Stimulated activated CD4-positive, alpha-beta T cell treated with anti-CD3 and anti-CD28 coated beads, TNF-alpha, amount 100 ng/mL, for 24 hours (primary cell): ENCODE data around the gene FBLN1.
"Not testable (repeated sequence)": the region's sequence is repeated elsewhere in the genome, so short reads cannot be mapped to it uniquely, and the experiment has no call there.

Source experiments
- DNase-seq, 3 experiments: peaks; one replicate each; pipeline ENCODE4 v3.0.0-alpha.2; 2020; ENCODE audit warnings: low read depth in 3 of 3

Gene FBLN1

DNA sequence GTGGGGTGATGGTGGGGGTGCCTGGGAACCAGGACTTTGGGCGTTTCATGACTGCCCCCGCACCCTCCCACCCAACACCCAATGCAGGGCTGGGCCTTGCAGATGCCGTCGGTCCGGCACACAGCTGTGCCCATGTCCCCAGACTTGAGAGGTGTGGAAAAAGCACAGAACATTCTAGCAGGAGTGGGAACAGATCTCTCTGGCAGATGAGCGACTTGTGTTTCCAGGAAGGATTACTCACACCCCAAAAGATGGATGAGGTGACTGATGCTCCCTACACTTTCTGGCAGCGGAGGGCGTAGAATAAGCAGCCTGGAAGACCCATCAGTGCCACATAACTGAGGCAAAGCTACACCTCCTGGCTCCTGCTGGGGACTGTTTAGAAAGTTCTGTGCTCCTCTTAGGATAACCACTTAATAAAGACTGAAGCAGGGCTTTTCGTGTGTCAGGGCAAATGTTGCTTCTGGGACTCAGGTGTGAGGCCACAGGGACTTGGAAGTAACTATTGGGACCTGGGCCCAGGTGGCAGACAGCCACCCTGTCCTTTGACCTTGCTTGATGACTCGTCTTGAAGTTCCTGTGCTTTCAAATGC lies 24.2 kb downstream of the FBLN1 start:
- DNase-seq, result no peak

DNA sequence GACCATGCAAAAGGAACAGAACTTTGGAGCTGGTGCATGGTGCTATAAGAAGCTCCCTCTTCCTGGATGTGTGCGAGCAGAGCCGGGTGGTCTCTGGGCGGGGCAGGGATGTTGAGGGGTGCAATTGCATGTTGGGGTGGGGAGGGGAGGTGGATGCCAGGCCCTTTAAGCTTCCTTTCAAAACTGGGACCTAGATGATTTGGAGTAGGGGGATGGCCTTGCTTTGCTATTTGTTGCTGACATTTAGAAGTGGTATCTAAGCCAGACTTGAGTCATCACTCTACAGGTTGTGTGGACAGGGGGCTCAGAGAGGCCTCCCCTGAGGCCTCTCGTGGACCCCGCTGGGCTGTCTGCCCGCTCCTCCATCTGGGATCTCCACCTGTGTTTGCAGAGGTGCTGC lies 24.8 kb downstream of the FBLN1 start:
- no peak for DNase-seq

DNA sequence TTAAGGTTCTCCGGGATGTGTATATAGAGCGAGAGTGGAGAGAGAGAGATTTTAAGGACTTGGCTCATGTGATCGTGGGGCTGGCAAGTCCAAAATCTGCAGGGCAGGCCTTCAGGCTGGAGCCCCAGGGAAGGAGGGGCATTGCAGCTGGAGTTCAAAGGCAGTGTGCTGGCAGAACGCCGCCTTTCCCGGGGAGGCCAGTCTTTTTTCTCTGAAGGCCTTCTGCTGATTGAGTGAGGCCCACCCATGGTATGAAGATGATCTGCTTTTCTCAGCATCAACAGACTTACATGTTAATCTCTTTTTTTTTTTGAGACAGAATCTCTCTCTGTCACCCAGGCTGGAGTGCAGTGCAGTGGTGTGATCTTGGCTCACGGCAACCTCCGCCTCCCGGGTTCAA lies 25.4 kb downstream of the FBLN1 start:
- DNase-seq, result no peak

DNA sequence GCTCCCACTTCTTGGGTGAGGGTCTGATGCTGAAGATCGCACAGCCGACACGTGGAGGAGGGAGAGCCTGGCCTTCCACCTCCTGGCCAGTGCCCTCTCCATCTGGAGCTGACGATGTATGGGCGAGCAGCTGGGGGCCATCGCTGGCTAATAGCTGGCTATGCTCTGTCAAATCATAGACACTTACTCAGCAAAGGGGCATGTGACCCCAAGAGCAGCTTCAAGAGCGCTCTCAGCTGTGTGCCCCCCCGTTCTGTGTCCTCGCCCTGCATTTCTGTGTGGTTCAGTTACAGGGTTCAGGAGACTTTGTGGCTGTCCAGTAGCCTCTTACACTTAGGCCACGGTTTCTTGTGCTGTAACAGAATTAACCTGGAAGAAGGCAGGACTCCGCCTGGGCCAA lies 26.4 kb downstream of the FBLN1 start:
- DNase-seq, result no peak

DNA sequence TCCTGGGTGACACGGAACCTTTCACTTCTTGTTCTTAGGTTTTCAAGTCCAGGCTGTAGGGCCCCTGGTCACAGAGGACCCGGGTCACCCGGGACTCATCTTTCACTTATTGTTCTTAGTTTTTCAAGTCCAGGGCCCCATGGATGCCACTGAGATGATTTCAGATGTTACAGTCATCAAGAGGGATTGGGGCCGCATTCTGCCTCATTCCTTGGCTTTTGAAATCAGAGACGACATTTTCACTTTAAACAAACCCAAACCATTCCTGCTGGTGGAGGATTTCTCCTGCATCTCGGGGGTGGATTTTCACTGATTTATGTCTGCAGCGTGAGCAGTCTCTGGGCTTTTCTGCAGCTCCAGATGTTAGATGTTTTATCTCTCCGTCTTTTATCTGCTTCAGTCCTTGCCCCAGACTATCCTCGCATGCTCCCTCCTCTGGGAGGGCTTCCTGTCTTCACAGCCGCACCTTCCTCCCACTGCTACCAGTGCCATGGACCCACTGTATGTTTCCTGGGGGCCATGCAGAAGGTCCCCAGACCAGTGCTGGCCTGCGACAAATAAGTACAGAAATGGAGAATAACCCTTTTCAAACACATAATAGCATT lies 27.4 kb downstream of the FBLN1 start:
- no peak for DNase-seq

DNA sequence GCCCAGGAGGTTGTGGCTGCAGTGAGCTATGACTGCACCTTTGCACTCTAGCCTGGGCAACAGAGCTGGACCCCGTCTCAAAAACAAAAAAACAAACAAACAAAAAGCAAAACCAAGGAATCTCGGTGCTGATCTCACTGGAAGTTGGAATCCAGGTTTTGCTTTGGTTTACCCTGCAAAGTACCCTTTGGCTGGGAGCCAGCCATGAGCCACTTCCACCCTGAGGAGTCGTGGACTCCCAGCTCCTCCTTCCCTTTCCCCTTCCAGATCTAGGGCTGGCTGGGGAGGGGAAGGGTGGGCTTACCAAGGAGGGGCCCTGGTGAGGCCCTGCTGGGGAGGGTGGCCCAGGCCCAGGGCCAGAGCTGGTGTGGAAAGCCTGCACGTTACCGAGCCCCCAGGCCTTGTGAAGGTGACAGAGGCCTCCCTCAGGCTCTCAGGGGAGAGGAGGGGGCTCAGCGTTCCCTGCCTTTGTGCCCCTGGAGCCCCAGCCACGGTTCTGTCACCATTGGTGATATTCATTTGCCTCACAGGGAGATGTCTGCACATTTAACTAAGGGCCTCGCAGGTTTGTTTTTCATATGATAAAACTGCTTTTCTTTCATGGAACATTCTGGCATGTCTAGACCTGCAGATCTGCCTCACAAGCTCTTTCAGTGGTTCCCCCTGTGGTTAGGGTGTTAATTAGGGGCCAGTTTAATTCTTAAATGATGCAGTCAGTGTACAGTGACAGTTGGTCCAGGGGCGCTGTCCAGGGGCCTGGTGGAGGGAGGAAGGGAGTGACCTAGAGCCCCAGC lies 29.0 kb downstream of the FBLN1 start:
- no peak for DNase-seq

DNA sequence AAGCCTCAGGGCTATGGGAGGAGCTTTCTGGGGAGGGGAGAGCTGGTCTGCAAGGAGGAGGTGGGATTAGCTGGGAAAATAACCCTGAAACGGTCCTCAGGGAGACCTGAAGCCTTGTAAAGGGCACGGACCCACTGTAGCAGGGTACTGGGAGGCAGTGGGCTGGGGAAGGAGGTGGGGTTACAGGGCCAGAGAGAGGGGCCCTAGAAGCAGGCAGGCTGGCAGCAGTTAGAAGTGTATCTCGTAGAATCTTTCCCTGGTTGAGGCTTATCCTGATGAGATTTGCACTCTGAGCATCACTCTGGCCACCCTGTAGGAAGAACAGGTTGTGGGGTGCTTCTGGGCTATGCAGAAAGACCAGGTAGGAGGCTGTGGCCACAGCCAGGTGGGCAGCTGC lies 29.6 kb downstream of the FBLN1 start:
- DNase-seq, result no peak

DNA sequence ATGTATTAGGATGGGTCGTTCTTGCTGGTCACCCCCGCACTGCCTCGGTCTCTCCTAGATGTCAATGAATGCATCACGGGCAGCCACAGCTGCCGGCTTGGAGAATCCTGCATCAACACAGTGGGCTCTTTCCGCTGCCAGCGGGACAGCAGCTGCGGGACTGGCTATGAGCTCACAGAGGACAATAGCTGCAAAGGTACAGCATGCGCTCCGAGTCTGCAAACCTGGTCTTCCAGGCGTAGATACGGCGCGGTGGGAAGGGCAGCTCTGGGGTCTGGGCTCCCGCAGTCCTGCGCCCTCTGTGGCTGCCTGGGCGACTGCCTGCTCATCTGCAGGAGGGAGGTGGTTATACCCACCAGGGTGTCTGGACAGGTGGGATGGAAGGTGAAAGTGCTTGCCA lies 31.0 kb downstream of the FBLN1 start:
- DNase-seq, result no peak

DNA sequence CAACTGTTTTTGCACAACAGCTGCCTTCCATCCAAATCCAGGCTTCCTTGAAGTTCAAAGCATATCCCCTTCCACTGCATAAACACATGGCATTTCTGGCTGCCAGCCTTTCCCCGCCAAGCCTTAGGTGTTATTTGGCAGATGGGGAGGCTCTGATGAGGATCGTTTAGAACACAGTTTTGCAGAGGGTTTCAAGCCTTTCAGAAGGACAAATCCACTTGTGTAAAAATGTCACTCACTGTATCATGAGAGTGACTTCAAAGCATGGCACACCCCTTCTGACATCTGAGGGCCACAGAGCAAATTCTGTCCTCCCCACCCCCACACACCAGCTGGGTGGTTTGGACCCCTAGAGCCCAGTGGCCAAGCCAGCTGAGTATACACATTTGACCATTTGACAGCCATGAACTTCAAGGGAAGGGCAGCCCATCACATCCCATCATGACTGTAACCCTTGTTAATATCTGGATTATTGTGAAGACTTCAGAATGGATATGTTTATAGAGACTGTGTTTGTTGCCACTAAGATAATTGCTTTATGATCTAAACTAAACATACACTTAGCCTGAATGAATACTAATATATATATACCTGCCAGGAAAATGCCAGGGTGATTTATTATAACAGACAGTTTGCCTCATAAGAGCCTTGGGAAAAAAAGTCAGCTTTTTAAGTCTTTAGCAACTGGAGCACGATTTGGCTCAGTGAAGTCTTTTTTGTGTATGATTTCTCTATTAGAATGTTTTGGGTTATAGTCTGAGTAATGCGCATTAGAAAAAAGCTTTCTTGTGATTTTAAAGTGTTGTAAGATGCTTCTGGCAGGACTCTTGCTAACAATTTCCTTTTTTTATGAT lies 31.9 kb downstream of the FBLN1 start:
- DNase-seq, result no peak

DNA sequence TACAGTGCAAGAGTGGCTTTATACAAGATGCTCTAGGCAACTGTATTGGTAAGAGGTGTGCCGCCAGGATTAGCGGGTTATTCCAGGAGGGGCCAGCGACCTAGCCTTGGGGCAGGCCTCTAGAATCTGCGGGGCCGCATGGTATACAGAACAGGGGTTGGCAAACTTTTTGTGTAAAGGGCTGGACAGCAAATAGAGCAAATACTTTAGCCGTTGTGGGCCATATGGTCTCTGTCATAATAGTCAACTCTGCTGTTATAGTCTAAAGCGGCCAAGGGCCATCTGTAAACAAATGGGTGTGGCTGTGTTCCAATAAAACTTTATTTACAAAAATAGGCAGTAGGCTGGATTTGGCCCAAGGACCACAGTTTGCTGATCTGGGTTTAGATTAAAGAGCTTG lies 32.6 kb downstream of the FBLN1 start:
- no peak for DNase-seq

DNA sequence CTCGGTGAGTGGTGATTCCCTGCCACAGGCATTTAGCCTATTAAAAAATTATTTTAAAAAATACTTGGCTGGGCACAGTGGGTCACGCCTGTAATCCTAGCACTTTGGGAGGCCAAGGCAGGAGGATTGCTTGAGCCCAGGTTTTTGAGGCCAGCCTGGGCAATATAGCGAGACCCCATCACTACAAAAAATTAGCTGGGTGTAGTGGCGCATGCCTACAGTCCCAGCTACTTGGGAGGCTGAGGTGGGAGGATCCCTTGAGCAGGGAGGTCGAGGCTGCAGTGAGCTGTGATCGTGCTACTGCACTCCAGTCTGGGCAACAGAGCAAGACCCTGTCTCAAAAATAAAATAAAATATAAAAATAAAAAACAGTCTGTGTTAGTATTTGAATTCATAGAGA lies 33.2 kb downstream of the FBLN1 start:
- not testable (repeated sequence) for DNase-seq

DNA sequence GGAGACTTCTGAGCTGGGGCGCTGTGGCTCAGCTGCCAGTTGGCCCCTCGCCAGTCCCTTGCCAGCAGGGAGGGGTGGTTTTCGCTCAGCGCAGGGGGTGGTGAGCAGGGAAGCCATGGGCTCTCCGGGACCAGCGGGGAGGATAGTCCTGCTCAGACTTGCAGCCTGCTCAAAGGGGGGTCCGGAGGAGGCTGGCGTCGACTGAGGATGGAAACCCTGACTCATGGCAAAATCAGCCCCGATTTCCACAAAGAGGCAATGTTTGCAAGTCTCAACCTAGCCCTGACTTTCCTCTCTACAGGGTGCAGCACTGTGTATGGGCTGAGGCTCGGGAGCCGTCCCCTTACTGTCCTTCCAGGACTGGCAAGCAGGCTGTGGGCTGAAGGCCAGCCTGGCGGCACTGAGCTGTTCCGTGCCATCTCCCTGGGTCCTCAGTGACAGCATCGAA lies 35.1 kb downstream of the FBLN1 start:
- DNase-seq, result no peak

DNA sequence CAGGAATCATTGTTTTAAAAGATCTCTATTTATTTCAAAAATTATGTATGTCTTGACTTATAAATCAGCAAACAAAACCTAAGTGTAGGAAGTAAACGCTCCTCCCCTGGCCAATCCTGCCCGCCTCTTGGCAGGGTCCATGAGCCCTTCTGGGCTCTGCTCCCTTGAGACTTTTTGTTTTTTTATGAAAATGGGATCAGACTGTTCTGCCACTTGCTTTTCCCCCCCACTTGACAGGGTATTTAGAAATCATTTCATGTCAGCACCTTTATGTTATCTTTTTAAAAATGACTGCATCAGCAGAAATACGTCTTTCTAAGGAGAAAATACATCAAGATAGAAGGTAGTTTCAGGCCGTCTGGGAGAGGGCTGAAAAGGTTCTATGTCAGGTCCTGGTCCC lies 35.6 kb downstream of the FBLN1 start:
- DNase-seq, result no peak

DNA sequence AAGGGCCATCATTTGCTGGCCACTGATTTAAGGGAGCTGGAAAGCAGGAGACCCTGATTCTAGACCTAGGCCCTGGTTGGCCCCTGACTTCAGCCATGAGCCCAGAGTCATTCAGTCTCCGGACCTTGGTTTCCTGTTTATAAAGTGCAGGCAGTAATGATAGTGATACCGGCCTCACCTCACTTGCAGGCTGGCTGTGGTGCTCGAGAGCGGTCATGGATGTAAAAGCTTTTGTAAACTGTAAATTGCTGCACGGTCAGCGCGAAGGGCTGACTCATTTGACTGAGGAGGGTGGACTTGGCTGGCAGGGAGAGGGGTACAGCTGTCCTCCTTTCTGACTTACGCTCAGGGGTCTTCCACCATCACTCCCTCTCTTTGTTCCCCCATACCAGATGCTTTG lies 37.4 kb downstream of the FBLN1 start:
- DNase-seq, result no peak

DNA sequence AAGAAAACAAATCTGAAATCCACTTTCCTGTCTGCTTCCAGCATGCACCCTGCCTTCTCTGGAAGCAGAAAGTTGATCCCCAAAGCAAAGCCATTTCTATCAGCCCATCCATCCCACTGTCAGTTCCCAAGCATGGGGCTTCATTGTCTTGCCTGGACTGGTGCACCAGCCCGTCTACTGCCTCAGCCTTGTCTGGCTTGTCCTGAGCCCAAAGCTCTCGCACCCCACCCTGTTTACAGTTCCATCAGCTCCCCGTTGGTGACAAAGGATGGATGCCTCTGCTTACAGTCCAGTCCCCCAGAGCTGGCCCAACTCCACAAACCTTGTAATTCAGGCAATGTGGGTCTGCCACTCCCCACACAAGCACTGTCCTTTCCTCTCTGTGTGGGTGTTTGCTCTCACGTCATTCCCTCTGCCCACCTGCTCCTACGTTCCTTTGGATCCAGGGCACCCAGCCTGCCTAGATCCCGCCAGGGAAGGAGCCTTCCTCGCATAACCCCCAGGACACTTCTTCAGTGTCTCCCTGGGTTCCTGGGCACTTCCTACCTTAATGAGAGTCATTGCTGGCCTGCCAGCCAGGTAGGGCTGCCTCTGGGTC lies 38.8 kb downstream of the FBLN1 start:
- DNase-seq, result no peak

DNA sequence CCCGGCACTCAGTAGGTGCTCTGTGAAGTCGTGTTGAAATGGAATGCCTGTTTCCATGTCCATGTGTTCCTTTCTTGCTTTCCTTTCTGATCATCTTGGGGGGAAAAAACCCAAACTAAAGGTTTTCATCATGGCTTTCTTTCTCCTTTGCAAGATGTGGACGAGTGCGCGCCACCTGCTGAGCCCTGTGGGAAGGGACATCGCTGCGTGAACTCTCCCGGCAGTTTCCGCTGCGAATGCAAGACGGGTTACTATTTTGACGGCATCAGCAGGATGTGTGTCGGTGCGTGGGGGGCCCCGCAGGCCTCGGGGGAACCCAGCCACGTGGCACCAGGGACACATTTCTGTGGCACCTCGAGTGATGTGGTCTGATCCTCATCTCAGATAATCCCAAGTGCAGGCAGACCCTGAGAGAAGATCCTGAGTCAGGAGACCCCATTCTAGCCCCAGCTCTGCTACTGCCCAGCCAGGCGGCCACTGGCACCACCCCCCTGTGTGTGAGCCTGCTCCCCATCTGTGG lies 39.4 kb downstream of the FBLN1 start:
- DNase-seq, result no peak

DNA sequence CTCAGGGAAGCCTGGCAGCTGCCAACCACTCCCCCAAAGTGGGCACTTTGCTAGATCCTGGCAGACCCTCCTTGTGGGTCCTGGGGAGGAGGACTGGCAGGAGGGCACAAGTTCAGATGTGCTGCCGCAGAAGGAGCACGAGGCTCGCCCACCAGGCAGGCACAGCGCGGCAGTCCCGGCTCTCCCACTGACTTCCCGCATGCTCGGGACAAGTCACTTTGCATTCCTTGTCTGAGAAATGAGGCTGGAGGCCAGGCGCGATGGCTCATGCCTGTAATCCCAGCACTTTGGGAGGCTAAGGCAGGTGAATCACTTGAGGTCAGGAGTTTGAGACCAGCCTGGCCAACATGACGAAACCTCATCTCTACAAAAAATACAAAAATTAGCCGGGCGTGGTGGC lies 40.1 kb downstream of the FBLN1 start:
- DNase-seq, result not testable (repeated sequence)

DNA sequence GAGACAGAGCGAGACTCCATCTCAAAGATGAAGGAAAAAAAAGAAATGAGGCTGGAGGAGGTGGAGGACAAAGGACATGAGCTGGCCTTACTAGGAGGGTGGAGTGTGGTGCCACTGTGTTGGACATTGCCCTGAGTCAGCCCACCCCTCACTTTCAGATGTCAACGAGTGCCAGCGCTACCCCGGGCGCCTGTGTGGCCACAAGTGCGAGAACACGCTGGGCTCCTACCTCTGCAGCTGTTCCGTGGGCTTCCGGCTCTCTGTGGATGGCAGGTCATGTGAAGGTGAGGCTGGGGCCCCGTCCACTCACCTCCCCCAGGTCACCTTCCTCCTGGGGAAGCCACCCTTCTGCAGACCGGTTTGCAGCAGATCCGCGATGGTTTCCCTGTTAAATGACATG lies 40.6 kb downstream of the FBLN1 start:
- no peak for DNase-seq

DNA sequence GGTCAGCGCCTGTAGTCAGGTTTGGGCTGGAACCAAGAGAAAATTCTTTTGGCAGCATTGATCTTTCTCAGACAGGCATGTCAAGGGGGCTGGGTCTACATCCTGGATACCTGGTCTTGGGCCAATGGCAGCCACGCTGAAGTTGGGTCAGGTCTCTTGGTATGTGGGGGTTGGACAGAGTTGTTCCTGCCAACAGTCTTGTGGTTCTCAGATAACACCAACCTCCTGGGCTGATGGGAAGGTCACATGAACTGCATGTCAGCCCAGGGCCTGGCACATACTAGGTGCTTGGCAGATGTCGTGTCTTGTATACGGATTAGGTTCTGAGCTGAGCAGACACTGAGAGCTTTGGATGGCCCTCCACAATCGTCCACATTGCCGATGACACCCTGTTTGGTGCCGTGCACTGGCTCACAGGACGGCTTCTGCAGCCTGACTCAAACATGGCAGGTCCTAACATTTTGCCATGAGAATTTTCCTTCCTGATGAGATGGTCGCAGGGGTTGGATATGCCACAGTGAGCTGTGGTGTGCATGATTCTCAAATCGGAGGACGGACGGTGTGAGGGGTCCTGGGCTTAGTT lies 42.0 kb downstream of the FBLN1 start:
- no peak for DNase-seq

DNA sequence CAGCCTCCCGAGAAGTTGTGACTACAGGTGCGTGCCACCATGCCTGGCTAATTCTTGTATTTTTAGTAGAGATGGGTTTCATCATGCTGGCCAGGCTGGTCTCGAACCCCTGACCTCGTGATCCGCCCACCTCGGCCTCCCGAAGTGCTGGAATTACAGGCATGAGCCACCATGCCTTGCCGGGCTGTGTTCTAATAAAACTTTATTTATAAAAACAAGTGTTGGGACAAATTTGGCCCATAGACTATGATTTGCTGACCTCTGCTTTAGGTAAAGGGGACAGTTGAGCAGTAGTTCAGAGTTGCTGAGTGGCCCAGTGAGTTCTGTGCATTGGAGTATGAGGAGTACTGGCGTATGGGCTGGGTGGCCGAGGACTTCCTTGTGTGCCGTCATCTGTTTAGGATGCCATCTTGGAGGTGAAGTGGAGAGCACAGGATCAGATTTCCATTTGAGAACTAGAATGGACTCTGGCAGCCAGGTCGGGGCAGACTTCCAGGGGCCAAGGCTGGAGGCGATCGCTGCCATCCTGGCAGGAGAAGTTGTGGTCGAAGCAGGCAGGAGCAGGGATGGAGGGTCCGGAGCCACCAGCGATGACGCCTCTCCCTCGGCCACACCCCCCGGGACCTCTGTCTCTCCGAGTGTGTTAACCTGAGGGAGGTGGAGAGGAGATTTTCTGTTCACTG lies 43.8 kb downstream of the FBLN1 start:
- DNase-seq, result no peak

DNA sequence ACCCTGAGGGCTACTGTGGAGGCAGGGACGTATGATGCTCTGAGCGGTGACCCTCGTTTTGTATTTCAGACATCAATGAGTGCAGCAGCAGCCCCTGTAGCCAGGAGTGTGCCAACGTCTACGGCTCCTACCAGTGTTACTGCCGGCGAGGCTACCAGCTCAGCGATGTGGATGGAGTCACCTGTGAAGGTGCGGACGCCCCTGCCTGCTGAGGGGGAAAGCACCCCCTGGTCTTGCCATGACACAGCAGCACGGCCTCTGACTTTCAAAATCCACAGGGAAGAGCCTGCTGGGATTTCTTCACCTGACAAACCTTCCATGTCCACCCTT lies 44.3 kb downstream of the FBLN1 start:
- no peak for DNase-seq
